ENCODE results near the gene PEMT. TPM values are rescaled to one million over a fixed set of nuclear protein-coding genes. Genes with fewer than 3 reads are reported as not detected.
"Not testable (repeated sequence)": the region's sequence is repeated elsewhere in the genome, so short reads cannot be mapped to it uniquely, and the experiment has no call there.

PEMT gene
- total RNA-seq, 1 donor from 2014 or later, result 41.9 TPM

- Mint-ChIP-seq H3K4me1 (peaks cover 19% of the 10 kb centered on the region), H3K9me3 (no peaks in the 10 kb centered on the region), H3K27me3 (ENCODE audit: low read depth) (peaks cover 25% of the 10 kb centered on the region), H3K4me3 (no peak overlapping the region), H3K27ac (no peak overlapping the region), H3K36me3 (peaks cover 27% of the 10 kb centered on the region)
- no peak for DNase-seq (ENCODE audit: low spot score in 2 of 2, unreplicated experiment in 2 of 2)
- TF ChIP-seq, protein P1, sequence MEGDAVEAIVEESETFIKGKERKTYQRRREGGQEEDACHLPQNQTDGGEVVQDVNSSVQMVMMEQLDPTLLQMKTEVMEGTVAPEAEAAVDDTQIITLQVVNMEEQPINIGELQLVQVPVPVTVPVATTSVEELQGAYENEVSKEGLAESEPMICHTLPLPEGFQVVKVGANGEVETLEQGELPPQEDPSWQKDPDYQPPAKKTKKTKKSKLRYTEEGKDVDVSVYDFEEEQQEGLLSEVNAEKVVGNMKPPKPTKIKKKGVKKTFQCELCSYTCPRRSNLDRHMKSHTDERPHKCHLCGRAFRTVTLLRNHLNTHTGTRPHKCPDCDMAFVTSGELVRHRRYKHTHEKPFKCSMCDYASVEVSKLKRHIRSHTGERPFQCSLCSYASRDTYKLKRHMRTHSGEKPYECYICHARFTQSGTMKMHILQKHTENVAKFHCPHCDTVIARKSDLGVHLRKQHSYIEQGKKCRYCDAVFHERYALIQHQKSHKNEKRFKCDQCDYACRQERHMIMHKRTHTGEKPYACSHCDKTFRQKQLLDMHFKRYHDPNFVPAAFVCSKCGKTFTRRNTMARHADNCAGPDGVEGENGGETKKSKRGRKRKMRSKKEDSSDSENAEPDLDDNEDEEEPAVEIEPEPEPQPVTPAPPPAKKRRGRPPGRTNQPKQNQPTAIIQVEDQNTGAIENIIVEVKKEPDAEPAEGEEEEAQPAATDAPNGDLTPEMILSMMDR (IDR thresholded peaks at IDR 0.05; ENCODE audit: unreplicated experiment), result no peak
Measured at GRCh38 chr17:17491031-17491471, 100.5 kb downstream of the PEMT start.

- H3K4me3 Mint-ChIP-seq, result no peak overlapping the region
- no peak overlapping the region for H3K27ac Mint-ChIP-seq
- no peaks in the 10 kb centered on the region for H3K9me3 Mint-ChIP-seq
- TF ChIP-seq, protein P1 (IDR thresholded peaks at IDR 0.05; ENCODE audit: unreplicated experiment), result no peak
- no peak for DNase-seq (ENCODE audit: low spot score in 2 of 2, unreplicated experiment in 2 of 2)
- peaks cover 5% of the 10 kb centered on the region for H3K4me1 Mint-ChIP-seq
- H3K36me3 Mint-ChIP-seq, result peaks cover 37% of the 10 kb centered on the region
- peaks cover 2% of the 10 kb centered on the region for H3K27me3 Mint-ChIP-seq (ENCODE audit: low read depth)
Measured at GRCh38 chr17:17487998-17488397, 103.5 kb downstream of the PEMT start.

DNA sequence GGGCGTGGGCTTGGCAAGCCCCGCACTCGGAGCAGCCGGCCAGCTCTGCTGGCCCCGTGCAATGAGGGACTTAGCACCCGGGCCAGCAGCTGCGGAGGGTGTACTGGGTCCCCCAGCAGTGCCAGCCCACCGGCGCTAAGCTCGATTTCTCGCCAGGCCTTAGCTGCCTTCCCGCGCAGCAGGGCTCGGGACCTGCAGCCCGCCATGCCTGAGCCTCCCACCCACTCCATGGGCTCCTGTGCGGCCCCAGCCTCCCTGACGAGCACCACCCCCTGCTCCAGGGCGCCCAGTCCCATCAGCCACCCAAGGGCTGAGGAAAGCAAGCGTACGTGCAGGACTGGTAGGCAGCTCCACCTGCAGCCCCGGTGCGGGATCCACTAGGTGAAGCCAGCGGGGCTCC, 105.1 kb downstream of the PEMT start:
- not testable (repeated sequence) for H3K4me1 Mint-ChIP-seq; DNase-seq (ENCODE audit: low spot score in 2 of 2, unreplicated experiment in 2 of 2); H3K9me3 Mint-ChIP-seq; H3K27me3 Mint-ChIP-seq (ENCODE audit: low read depth); H3K27ac Mint-ChIP-seq; H3K4me3 Mint-ChIP-seq
- peaks cover 28% of the 10 kb centered on the region for H3K36me3 Mint-ChIP-seq

DNA sequence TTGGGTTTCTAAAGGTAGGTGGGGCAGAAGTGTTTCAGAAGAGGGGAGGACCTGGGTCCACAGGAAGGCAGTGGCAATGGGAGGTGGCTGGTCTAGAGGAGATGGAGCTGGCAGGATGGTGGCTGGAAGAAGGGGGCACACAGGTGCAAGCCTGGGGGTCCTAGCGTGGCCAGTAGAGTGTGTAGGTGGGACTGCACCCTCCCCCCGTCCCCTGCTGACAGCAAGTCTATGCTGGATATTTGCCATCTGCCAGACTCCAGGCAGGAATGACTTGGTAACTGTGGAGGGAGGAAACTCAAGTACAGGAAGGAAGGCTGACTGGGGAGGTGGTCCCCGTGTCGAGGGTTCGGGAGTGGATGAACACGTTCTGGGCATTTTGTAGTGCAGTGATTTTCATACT, 106.1 kb downstream of the PEMT start:
- no peak for DNase-seq (ENCODE audit: low spot score in 2 of 2, unreplicated experiment in 2 of 2)
- Mint-ChIP-seq H3K9me3 (no peaks in the 10 kb centered on the region), H3K4me3 (no peak overlapping the region), H3K27ac (no peak overlapping the region), H3K4me1 (peaks cover 6% of the 10 kb centered on the region), H3K27me3 (ENCODE audit: low read depth) (no peaks in the 10 kb centered on the region), H3K36me3 (peaks cover 27% of the 10 kb centered on the region)
- TF ChIP-seq, protein P1 (IDR thresholded peaks at IDR 0.05; ENCODE audit: unreplicated experiment), result no peak

GRCh38 chr17:17484451-17484899, 107.0 kb downstream of the PEMT start:
- Mint-ChIP-seq H3K4me3 (no peak overlapping the region), H3K4me1 (peaks cover 8% of the 10 kb centered on the region), H3K36me3 (peaks cover 24% of the 10 kb centered on the region), H3K9me3 (no peaks in the 10 kb centered on the region), H3K27me3 (ENCODE audit: low read depth) (no peaks in the 10 kb centered on the region), H3K27ac (no peak overlapping the region)
- TF ChIP-seq, protein P1 (IDR thresholded peaks at IDR 0.05; ENCODE audit: unreplicated experiment), result no peak
- DNase-seq (ENCODE audit: low spot score in 2 of 2, unreplicated experiment in 2 of 2), result no peak

DNA sequence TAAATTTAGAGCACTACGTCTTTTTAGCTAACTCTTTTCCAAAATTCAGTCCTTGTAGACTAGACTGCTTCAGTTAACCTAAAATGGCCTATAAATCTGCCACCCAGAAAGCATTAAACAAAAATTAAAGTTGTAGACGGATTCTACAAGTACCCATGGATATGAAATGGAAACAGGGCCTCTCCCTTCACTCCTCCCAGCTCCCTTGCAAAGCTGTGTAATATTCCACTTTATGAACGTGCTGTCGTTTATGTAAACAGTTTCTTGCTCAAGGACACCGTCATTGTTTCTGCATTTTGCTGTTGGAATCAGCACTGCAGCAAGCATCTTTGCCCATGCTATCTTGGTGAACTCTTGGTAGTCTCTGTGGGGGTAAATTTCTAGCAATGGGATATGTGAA, 109.6 kb downstream of the PEMT start:
- Mint-ChIP-seq H3K27me3 (ENCODE audit: low read depth) (no peaks in the 10 kb centered on the region), H3K36me3 (peaks cover 13% of the 10 kb centered on the region), H3K4me3 (no peak overlapping the region), H3K27ac (no peak overlapping the region), H3K9me3 (no peaks in the 10 kb centered on the region), H3K4me1 (peaks cover 22% of the 10 kb centered on the region)
- DNase-seq (ENCODE audit: low spot score in 2 of 2, unreplicated experiment in 2 of 2), result no peak
- TF ChIP-seq, protein P1 (IDR thresholded peaks at IDR 0.05; ENCODE audit: unreplicated experiment), result no peak

Measured in mesothelial cell of epicardium (in vitro differentiated cells).